NB4 (cell line): ENCODE results near the gene ABO.
"Not testable (repeated sequence)": the region's sequence is repeated elsewhere in the genome, so short reads cannot be mapped to it uniquely, and the experiment has no call there.

Source experiments
- CTCF ChIP-seq: IDR thresholded peaks from one replicate; pipeline ENCODE4 v1.5.1; 2012; ENCODE audit warnings: low read depth, low read length
- POLR2A ChIP-seq: IDR thresholded peaks from 2 replicates; pipeline ENCODE4 v1.6.1; 2011; ENCODE audit warnings: mild to moderate bottlenecking; ENCODE audit not compliant: insufficient read length; ENCODE audit errors: extremely low read depth
- TF ChIP-seq, protein P1 (sequence below): IDR thresholded peaks from 2 replicates; pipeline ENCODE4 v1.6.1; 2011; ENCODE audit warnings: low read depth, low read length

DNA sequence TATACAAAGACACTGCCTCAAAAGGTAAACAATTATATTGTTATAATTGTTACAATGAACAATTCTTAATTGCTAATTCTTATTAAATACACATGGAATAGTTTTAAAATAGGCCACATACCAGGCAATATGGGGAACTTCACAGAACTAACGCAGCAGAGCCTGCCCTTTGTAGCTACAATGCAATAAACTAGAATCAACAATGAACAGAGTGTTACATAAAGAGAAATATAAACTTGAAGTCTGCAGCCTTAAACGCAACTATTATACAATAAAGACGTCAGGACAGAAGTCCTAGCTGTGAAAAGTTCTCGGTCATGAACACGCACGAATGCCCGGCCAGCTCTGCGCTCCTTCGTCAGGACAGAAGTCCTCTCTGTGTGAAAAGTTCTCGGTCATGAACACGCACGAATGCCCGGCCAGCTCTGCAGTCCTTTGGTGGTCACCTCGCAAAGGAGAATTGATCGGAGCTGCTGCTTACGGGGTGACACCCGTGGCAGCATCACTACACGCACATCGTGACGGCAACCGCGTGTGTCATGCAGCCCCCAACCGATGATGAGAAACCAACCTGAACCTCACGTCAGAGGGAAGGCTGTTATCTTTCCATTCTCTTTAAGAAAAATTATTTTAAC, 43.0 kb downstream of the ABO start:
- TF ChIP-seq CTCF, POLR2A: not testable (repeated sequence)
- TF ChIP-seq, protein P1, sequence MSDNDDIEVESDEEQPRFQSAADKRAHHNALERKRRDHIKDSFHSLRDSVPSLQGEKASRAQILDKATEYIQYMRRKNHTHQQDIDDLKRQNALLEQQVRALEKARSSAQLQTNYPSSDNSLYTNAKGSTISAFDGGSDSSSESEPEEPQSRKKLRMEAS = not testable (repeated sequence)
